Panc1 (cell line): ENCODE results near the gene PER3. TPM values are rescaled to one million over a fixed set of nuclear protein-coding genes. Genes with fewer than 3 reads are reported as not detected.

ENCODE experiments used
- ATAC-seq: fragments of 200-7000 bp; cut with Tn5 transposase; 2 replicates; pipeline ENCODE4 v1.9.1; 2020; ENCODE audit warnings: mild to moderate bottlenecking, moderate library complexity
- BruUV-seq: library from RNA; stranded (reverse); fragments of 400-500 nt; replicated peaks from 2 replicates; lab custom pipeline; 2021; lab: Mats Ljungman, UMichigan
- CTCF ChIA-PET: fragments of 300-600 bp; sonication (Branson Sonifier 250); formaldehyde crosslinking; loops from one replicate; lab custom pipeline; 2022; ENCODE audit warnings: antibody characterized with exemption; lab: Charles Lee
- POLR2A ChIA-PET: fragments of 300-600 bp; sonication (Branson Sonifier 250); formaldehyde crosslinking; loops from one replicate; lab custom pipeline; 2022; ENCODE audit warnings: antibody characterized with exemption; lab: Charles Lee
- DNase-seq: peaks from one replicate; pipeline ENCODE4 v3.0.0-alpha.2; 2010; ENCODE audit warnings: low read depth, low spot score
- H3K27ac ChIP-seq: 2 replicates; pipeline ENCODE4 v1.5.1; 2011; ENCODE audit warnings: mild to moderate bottlenecking, low read length, inconsistent platforms
- H3K27me3 ChIP-seq: fragments of 200-500 bp; sonication (Bioruptor generic); 2 replicates; pipeline ENCODE4 v1.6.0; 2014; ENCODE audit warnings: low read length, inconsistent platforms; ENCODE audit not compliant: control insufficient read depth, insufficient read depth
- H3K36me3 ChIP-seq: fragments of 200-500 bp; sonication (Bioruptor generic); 2 replicates; pipeline ENCODE4 v1.5.1; 2014; ENCODE audit warnings: inconsistent platforms, mild to moderate bottlenecking, low read length, moderate library complexity; ENCODE audit not compliant: control insufficient read depth, insufficient read depth
- H3K4me1 ChIP-seq: 2 replicates; pipeline ENCODE4 v1.5.1; 2011; ENCODE audit warnings: inconsistent platforms, mild to moderate bottlenecking, low read length, moderate library complexity; ENCODE audit not compliant: control insufficient read depth, insufficient read depth
- H3K4me3 ChIP-seq, 2 experiments: 2 replicates each; pipeline ENCODE4 v1.5.1; 2011 to 2012; ENCODE audit warnings: low read depth in 2 of 2, low read length in 2 of 2, mild to moderate bottlenecking in 2 of 2, inconsistent platforms in 1 of 2, moderate library complexity in 1 of 2
- H3K9me3 ChIP-seq: fragments of 200-500 bp; sonication (Bioruptor generic); 2 replicates; pipeline ENCODE4 v1.5.1; 2014; ENCODE audit warnings: low read depth, mild to moderate bottlenecking, inconsistent platforms, low read length, moderate library complexity; ENCODE audit not compliant: control insufficient read depth, insufficient read depth
- CTCF ChIP-seq: fragments of 450-650 bp; IDR thresholded peaks from 2 replicates; pipeline ENCODE4 v1.5.1; 2017; ENCODE audit warnings: mild to moderate bottlenecking
- POLR2AphosphoS5 ChIP-seq: IDR thresholded peaks from 2 replicates; pipeline ENCODE4 v1.6.1; 2012; ENCODE audit warnings: mild to moderate bottlenecking, low read depth, low read length, moderate library complexity
- REST ChIP-seq, 2 experiments: IDR thresholded peaks; 2 replicates each; pipeline ENCODE4 v1.6.1; 2011 to 2012; ENCODE audit warnings: low read depth in 2 of 2, control low read depth in 1 of 2, low read length in 1 of 2, mild to moderate bottlenecking in 1 of 2, moderate library complexity in 1 of 2; ENCODE audit not compliant: insufficient read depth in 1 of 2
- SIN3A ChIP-seq: IDR thresholded peaks from 2 replicates; pipeline ENCODE4 v1.6.1; 2012; ENCODE audit warnings: low read depth, mild to moderate bottlenecking, low read length, moderate library complexity, borderline replicate concordance; ENCODE audit not compliant: insufficient read depth
- TCF7L2 ChIP-seq: IDR thresholded peaks from 2 replicates; pipeline ENCODE4 v1.6.1; 2011; ENCODE audit warnings: mild to moderate bottlenecking, low read depth, low read length, inconsistent platforms
- in situ Hi-C: cut with HindIII; loops from 2 replicates; pipeline ENCODE4 v1.10.0; 2016; ENCODE audit warnings: low sequenced_read_pairs, low pct_unique_long_range_greater_than_20kb
- intact Hi-C: fragments of 100-400 bp; cut with micrococcal nuclease; formaldehyde crosslinking; loops from one replicate; pipeline ENCODE4 v1.10.0; 2022; ENCODE audit not compliant: unreplicated experiment
- total RNA-seq: library from RNA; stranded (reverse); gene quantifications from one replicate; pipeline ENCODE4 v1.2.1, GENCODE V29; 2021; ENCODE audit not compliant: unreplicated experiment

The PER3 gene
- total RNA-seq, 1 experiment from 2014 or later, result 17.0 TPM

- no peak for TF ChIP-seq POLR2AphosphoS5
- TF ChIP-seq REST (IDR thresholded peaks at IDR 0.05; ENCODE audit: insufficient read depth in 1 of 2, low read depth in 2 of 2, low read length in 1 of 2), result no peak
- TF ChIP-seq CTCF, result no peak
- no peak for TF ChIP-seq TCF7L2
- no peak for TF ChIP-seq SIN3A
- H3K27me3 ChIP-seq, result no peaks in the 10 kb centered on the region
- intact Hi-C loops, result no loop called here
- DNase-seq (no peak), ATAC-seq (peak; percentile 51; the same call in 1 of the 2 replicates)
- CTCF ChIA-PET, result no interaction called here
- in situ Hi-C loops, result no loop called here
- H3K36me3 ChIP-seq, result no peaks in the 10 kb centered on the region
- no peaks in the 10 kb centered on the region for H3K9me3 ChIP-seq
- H3K4me1 ChIP-seq, result no peaks in the 10 kb centered on the region
- BruUV-seq, result no TSS peak
- H3K4me3 ChIP-seq, result no peak overlapping the region
- POLR2A ChIA-PET, result interaction anchor here (0.6 kb wide), 1 partner anchor 16 kb away, joined by 6 read pairs; no protein-coding TSS in a partner anchor
- H3K27ac ChIP-seq, result no peak overlapping the region
Observed at GRCh38 chr1:7856345-7856744, 72.3 kb downstream of the PER3 start.

GRCh38 chr1:7857000-7857399 is 72.9 kb downstream of the PER3 start:
- TF ChIP-seq POLR2AphosphoS5 (no peak), SIN3A (no peak), REST (IDR thresholded peaks at IDR 0.05; ENCODE audit: insufficient read depth in 1 of 2, low read depth in 2 of 2, low read length in 1 of 2) (no peak), CTCF (no peak), TCF7L2 (no peak)
- intact Hi-C loops, result no loop called here
- Histone ChIP-seq H3K27me3 (no peaks in the 10 kb centered on the region), H3K27ac (no peak overlapping the region), H3K4me1 (no peaks in the 10 kb centered on the region), H3K36me3 (no peaks in the 10 kb centered on the region), H3K4me3 (no peak overlapping the region), H3K9me3 (no peaks in the 10 kb centered on the region)
- no peak for ATAC-seq
- DNase-seq, result no peak
- no TSS peak for BruUV-seq
- POLR2A ChIA-PET, result interaction anchor here (0.6 kb wide), 1 partner anchor 15 kb away, joined by 6 read pairs; no protein-coding TSS in a partner anchor
- in situ Hi-C loops, result no loop called here
- CTCF ChIA-PET, result no interaction called here
